Hematopoietic multipotent progenitor cell treated with erythropoietin and hydrocortisone succinate and interleukin-3 and kit ligand, for 6 days (in vitro differentiated cells): ENCODE data around the gene AR.
A peak's percentile ranks its signal among the peaks of the same experiment; 100 is the strongest.

Experiments used
- DNase-seq: peaks from one replicate; pipeline ENCODE4 v3.0.0-alpha.2; 2015

AR gene

GRCh38 chrX:67730296-67730695 lies 186.5 kb downstream of the AR start:
- DNase-seq: no peak

- DNase-seq: no peak
These were observed 187.2 kb downstream of the AR start for GRCh38 chrX:67731061-67731460.

GRCh38 chrX:67732864-67733263 lies 189.0 kb downstream of the AR start:
- DNase-seq: no peak

GRCh38 chrX:67734111-67734753 lies 190.4 kb downstream of the AR start:
- peak; percentile 11 for DNase-seq

GRCh38 chrX:67749536-67749935 lies 205.7 kb downstream of the AR start:
- no peak for DNase-seq

- DNase-seq: no peak
These were observed 206.9 kb downstream of the AR start for GRCh38 chrX:67750694-67751093.

GRCh38 chrX:67759018-67759417 lies 215.2 kb downstream of the AR start:
- DNase-seq: no peak

GRCh38 chrX:67777148-67777547 lies 233.3 kb downstream of the AR start:
- DNase-seq: no peak

- DNase-seq: no peak
These were observed 235.3 kb downstream of the AR start for GRCh38 chrX:67779099-67779498.
